Sigmoid colon (tissue), 7 donors: ENCODE results near the gene ESYT2. TPM values are rescaled to one million over a fixed set of nuclear protein-coding genes. Genes with fewer than 3 reads are reported as not detected.

Experiments
- DNase-seq: peaks from one replicate; pipeline ENCODE4 v3.0.0-alpha.2; 2019
- H3K27ac ChIP-seq, 4 donors: fragments of 200-600 bp; sonication (generic); one replicate each; pipeline ENCODE4 v1.5.1; 2016 to 2019; ENCODE audit warnings: mild to moderate bottlenecking in 1 of 4
- H3K27me3 ChIP-seq, 3 donors: fragments of 200-600 bp; sonication (generic); one replicate each; pipeline ENCODE4 v1.5.1; 2019; ENCODE audit warnings: mild to moderate bottlenecking in 1 of 3
- H3K36me3 ChIP-seq, 4 donors: fragments of 200-600 bp; sonication (generic); one replicate each; pipeline ENCODE4 v1.5.1; 2016 to 2019
- H3K4me1 ChIP-seq, 4 donors: fragments of 200-600 bp; sonication (generic); one replicate each; pipeline ENCODE4 v1.5.1; 2017 to 2019
- H3K4me3 ChIP-seq, 4 donors: fragments of 200-600 bp; sonication (generic); one replicate each; pipeline ENCODE4 v1.5.1; 2017 to 2019; ENCODE audit warnings: mild to moderate bottlenecking in 2 of 4, moderate library complexity in 1 of 4
- H3K9me3 ChIP-seq, 4 donors: fragments of 200-600 bp in 3 of 4; sonication (generic) in 3 of 4; one replicate each; pipeline versions ENCODE4 v1.5.1 to v1.6.1; 2013 to 2019
- EP300 ChIP-seq, 4 donors: sonication (generic); formaldehyde crosslinking; IDR thresholded peaks; one replicate each; pipeline ENCODE4 v1.6.1; 2017; ENCODE audit warnings: antibody characterized with exemption in 4 of 4
- POLR2A ChIP-seq, 2 donors: fragments of 450-650 bp; IDR thresholded peaks; one replicate each; pipeline ENCODE4 v1.6.1; 2016; ENCODE audit warnings: antibody characterized with exemption in 2 of 2, mild to moderate bottlenecking in 2 of 2, moderate library complexity in 2 of 2
- POLR2AphosphoS5 ChIP-seq, 4 donors: sonication (generic); formaldehyde crosslinking; IDR thresholded peaks; one replicate each; pipeline ENCODE4 v1.6.1; 2017; ENCODE audit warnings: antibody characterized with exemption in 4 of 4
- intact Hi-C: fragments of 100-400 bp; cut with DNase I; formaldehyde crosslinking; loops from one replicate; pipeline ENCODE4 v1.15.1; 2023
- polyA plus RNA-seq, 3 donors: library from polyadenylated mRNA; stranded (reverse); fragments of 200-250 nt; gene quantifications; one replicate each; pipeline ENCODE4 v1.2.3, GENCODE V29; 2013
- total RNA-seq, 4 donors: library from RNA; depleted of rRNA; stranded (reverse); fragments of >200 nt; gene quantifications; one replicate each; pipeline ENCODE4 v1.1.0, GENCODE V29; 2016
- TF ChIP-seq, protein P1 (sequence below), 4 experiments: fragments of 450-650 bp in 3 of 4; fragments of 200-600 bp in 1 of 4; IDR thresholded peaks; one replicate each; pipeline ENCODE4 v1.5.1; 2016 to 2019; ENCODE audit warnings: antibody characterized with exemption in 4 of 4, mild to moderate bottlenecking in 3 of 4, moderate library complexity in 2 of 4
- donor health status: healthy with polysubstance abuse.
- donor health status: Bipolar disorder and iron deficiency.
- donor health status: healthy.

Gene ESYT2
- total and polyA plus RNA-seq, 7 donors = 6.9 to 127 (median 105) TPM

DNA sequence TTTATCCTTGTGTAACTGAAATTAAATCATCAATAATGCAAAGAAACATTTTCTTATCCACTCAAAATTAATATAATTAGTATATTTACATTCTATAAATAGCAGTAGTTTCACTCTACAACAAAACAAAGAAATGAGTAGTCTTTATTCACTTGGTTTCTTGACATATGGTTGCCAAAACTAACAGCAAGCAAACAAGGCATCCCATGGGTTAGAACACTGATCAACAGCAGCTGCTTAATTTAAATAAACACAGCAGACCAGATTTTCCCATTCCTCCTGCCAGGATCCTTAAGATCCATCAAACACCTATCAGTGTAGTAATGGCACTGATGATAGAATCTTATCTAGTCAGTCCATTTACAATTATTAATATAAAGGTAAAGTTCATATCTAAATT is 146.9 kb downstream of the ESYT2 start:
- TF ChIP-seq POLR2A (IDR thresholded peaks at IDR 0.05) = no peak
- no peak for TF ChIP-seq POLR2AphosphoS5 (IDR thresholded peaks at IDR 0.05)
- TF ChIP-seq EP300 (IDR thresholded peaks at IDR 0.05) = no peak
- TF ChIP-seq, protein P1, sequence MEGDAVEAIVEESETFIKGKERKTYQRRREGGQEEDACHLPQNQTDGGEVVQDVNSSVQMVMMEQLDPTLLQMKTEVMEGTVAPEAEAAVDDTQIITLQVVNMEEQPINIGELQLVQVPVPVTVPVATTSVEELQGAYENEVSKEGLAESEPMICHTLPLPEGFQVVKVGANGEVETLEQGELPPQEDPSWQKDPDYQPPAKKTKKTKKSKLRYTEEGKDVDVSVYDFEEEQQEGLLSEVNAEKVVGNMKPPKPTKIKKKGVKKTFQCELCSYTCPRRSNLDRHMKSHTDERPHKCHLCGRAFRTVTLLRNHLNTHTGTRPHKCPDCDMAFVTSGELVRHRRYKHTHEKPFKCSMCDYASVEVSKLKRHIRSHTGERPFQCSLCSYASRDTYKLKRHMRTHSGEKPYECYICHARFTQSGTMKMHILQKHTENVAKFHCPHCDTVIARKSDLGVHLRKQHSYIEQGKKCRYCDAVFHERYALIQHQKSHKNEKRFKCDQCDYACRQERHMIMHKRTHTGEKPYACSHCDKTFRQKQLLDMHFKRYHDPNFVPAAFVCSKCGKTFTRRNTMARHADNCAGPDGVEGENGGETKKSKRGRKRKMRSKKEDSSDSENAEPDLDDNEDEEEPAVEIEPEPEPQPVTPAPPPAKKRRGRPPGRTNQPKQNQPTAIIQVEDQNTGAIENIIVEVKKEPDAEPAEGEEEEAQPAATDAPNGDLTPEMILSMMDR (IDR thresholded peaks at IDR 0.05) = no peak
- no peaks in the 10 kb centered on the region for H3K36me3 ChIP-seq
- H3K27me3 ChIP-seq = no peaks in the 10 kb centered on the region
- no peak overlapping the region for H3K4me3 ChIP-seq
- H3K4me1 ChIP-seq = no peaks in the 10 kb centered on the region
- no peak overlapping the region for H3K27ac ChIP-seq
- intact Hi-C loops = no loop called here
- H3K9me3 ChIP-seq = no peaks in the 10 kb centered on the region
- no peak for DNase-seq

Other genes with a start within 250 kb of the ESYT2 start
- 1 to 10 TPM; 4.9 to 7.1 (median 5.4) TPM for gene PTPRN2, start 241.7 kb downstream of the ESYT2 start, total RNA-seq
- gene PTPRN2, start 241.7 kb downstream of the ESYT2 start, polyA plus RNA-seq = 1 to 10 TPM; 3.2 to 6.6 (median 5.5) TPM
- gene NCAPG2, start 124.7 kb downstream of the ESYT2 start, total RNA-seq = 1 to 10 TPM; 3.0 to 7.1 (median 5.1) TPM
- 10 to 100 TPM in 1 of 3 donors, 1 to 10 TPM in 2; 1.2 to 11.5 (median 4.2) TPM for gene NCAPG2, start 124.7 kb downstream of the ESYT2 start, polyA plus RNA-seq
- 10 to 100 TPM; 22.1 to 35.3 (median 26.9) TPM for gene DYNC2I1, start 27.0 kb upstream of the ESYT2 start, total RNA-seq
- 100 to 1,000 TPM in 1 of 3 donors, 1 to 10 TPM in 2; 8.7 to 107 (median 9.6) TPM for gene DYNC2I1, start 27.0 kb upstream of the ESYT2 start, polyA plus RNA-seq